CD4-positive, alpha-beta T cell treated with Interleukin-2 at 100 ng/mL for 4 hours (primary cell): ENCODE measurements around the gene PLPP7.

ENCODE experiments used
- DNase-seq: peaks from one replicate; pipeline ENCODE4 v3.0.0-alpha.2; 2020; ENCODE audit warnings: low spot score

The PLPP7 gene

DNA sequence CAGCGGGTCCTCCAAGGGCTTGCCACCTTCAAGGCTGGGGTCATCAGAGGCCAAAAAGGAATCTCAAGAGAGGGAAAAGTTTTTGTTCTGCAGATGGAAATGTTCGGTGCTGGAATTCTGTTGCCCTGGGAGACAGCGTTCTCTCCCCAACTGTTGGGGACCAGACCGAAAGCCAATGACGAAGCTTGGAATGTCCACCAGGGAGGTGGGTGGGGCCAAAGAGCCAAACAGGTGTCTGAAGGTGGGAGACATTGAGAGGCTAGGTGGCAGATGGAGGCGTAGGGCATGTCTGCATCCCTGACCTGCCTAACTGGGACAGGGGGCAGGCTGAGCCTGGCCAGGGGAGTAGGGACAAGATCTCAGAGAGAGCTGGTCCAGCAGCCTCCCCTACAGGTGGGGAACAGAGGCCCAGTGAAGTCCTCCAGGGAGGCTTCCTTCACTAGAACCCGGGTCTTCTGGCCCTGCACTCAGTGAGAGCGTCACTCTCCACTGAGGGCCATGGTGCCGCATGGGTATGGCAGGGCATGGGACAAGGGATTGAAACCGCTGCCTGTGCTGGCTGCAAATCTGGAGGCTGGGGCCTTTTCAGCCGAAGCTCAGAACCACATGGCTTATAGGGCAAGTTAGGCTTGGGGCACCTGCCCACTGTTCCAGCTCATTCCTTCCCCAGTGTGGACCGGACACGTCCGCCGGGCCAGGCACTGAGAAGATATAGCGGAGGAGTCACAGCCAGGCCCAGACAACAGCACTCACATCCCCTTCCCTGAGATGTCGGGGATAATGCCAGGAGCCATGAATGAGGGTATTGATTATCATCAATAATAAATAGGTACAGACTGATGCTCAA, 8.2 kb upstream of the PLPP7 start:
- no peak for DNase-seq

DNA sequence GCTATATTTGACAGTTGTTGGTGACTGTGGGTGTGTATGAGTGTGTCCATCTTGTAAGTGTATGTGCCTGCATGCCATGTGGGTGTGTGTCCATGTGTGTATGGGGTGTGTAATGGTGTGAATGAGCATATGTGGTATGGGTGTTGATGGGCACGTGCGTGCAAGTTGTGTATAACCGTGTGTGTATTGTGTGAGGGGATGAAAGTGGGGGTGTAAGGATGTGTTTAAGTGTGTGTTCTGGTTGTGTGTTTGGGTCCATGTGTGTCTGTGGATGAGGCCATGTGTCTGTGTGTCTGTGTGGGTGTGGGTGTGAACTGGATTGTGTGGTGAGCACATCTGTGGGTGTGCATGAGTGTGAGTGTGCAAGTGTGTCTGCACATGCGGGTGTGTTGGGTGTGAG, 7.3 kb upstream of the PLPP7 start:
- DNase-seq = no peak

DNA sequence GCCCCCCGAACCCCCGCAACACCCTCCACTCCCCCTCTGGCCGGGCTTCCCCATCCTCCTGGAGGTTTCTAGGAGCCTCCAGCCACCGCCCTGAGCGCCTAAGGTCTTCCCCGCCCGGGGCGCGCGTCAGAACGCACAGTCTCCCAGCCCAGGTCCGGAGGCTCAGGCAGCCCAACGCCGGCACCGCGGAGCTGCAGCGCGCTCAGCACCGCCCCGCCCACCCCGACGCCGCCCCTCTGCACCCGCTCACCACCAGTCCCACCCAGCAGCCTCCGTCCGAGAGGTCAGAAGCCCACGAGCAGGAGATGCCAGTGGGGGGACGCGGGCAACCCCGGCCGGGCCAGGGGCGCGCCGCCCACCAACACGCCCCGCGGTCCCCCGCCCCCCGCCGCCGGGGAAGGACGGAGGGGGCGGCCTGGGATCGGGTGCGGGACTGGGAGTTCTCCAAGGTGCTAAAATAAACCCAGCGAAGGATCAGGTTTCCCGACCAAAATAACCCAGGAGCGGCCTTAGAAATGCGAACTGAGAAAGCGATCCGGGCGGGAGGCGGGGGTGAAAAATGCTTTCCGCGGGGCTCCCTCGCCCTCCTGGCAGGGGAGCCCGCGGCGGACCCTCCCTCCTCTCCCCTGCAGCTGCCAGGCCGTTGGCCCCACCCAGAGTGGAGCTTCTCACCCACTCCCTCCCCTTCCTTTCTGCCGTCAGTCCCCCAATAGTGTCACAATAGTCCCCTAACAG, 6.7 kb upstream of the PLPP7 start:
- DNase-seq = no peak

DNA sequence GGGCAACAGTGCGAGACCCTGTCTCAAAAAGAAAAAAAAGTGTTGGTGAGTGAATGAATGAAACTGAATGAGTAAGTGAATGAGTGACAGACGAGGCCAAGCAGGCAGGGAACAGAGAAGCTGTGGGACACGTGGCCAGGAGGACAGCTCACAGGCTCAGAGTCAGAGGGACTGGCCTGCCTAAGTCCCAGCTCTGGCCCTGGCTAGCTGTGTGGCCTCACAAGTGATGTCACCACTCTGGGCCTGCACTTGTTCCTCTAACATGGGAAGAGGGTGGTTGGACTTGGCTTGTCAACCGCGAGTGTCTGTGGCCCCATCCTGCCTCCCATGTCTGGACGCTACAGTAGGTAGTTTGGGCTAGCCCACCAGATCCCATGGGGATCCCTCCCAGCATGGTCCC, 4.7 kb upstream of the PLPP7 start:
- DNase-seq = no peak

DNA sequence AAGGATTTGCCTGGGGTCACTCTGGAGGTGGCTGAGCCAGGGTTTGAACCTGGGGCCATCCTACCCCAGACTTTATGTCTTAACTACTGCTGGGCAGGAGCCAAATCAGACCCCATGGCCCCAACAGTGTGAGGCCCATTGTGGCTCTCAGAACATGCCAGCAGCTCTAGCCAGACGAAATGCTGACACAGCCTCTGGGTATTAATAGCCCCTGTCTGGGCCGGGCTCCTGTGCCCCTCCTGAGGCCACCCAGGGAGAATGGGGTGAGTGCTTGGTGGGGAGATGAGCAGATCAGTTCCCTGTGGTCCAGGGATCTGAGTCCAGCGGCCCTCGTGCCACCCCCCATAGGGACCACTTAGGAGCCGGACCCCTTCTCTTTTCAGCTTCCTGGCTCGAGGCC, 2.2 kb upstream of the PLPP7 start:
- DNase-seq = no peak

DNA sequence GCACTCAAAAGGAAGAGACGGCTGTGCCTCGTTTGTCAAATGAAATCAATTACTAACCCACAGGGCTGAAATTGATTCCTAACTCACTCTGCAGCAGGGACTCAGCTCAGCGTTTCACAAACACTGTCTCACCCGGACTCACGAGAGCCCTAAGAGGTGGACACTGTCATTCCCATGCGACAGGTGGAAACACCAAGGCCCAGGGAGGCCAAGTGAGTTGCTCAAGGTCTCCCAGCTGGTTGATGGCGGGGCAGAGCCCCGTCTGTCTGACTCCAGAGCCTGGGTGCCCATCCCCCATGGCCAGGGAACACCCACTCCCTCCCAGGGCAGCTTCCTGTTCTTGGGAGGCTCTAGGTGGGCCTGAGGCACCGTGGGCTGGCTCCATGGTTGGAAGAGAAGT, 1.3 kb upstream of the PLPP7 start:
- DNase-seq = no peak

DNA sequence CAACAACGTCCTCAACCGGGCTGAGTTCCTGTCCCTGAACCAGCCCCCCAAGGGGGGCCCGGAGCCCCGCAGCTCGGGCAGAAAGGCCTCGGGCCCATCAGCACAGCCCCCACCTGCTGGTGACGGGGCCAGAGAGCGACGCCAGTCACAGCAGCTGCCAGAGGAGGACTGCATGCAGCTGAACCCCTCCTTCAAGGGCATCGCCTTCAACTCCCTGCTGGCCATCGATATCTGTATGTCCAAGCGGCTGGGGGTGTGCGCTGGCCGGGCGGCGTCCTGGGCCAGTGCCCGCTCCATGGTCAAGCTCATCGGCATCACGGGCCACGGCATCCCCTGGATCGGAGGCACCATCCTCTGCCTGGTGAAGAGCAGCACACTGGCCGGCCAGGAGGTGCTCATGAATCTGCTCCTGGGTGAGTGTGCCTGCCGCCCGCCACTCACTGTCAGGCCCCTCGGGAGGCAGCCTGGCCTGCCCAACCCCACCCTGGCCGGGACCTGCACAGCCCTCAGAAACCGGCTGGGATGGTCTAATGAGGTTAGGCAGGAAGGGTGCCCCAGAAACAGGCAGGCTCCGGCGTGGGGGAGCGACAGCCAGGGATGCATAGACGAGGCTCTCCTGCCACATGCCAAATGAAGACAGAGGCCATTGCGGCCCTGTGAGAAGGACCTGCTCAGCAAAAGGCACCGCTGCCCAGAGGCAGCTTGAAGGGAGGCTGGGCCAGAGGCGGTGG, 678 bp downstream of the PLPP7 start:
- DNase-seq = no peak

DNA sequence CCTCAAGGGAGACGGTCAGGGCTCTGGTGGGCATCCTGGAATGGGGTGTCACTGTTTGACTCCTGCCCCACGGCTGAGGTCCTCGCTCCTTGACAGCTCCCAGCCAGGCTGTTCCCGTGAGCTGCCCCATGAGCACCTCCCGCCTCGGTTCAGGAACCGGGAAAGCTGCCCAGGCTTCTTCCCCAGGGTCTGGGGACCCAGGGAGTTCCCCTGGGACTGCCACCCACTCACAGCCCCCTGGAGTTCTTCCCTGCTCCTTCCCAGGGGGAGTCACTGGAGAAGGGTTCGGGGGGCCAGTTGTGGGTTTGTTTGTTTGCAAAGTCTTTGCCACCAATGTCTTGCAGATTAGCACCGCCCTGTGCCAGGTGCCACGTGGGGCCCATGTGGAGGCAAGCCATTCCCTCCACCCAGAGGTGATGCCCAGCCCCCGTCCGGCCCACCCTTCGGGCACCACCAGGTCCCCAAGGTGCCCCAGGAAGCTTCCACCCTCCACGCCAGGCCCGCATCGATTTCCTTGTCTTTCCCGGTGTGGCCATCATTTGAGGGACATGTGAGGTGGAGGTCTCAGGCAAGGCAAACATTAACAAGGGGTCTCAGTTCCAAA, 1.3 kb downstream of the PLPP7 start:
- DNase-seq = no peak

DNA sequence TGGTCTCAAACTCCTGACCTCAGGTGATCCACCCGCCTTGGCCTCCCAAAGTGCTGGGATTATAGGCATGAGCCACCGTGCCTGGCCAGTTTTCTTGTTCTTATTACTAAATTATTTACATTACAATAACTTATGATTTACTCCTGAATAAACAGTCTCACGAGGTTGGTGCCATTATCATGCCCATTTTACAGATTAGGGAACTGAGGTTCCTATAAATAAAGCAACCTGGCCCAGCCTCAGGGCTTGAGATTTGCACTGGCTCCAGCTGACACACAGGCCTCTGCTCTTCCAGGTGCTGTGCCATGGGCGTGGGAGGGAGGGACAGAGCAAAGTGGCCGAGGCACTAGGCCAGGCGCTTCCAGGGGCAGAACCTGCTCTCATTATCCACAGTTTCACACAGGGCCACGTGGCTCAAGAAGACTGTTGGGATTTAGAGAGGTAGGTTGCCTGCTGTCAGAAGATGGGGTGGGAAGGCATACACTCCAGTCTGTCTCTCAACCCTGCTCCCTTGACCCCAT, 2.3 kb downstream of the PLPP7 start:
- no peak for DNase-seq

DNA sequence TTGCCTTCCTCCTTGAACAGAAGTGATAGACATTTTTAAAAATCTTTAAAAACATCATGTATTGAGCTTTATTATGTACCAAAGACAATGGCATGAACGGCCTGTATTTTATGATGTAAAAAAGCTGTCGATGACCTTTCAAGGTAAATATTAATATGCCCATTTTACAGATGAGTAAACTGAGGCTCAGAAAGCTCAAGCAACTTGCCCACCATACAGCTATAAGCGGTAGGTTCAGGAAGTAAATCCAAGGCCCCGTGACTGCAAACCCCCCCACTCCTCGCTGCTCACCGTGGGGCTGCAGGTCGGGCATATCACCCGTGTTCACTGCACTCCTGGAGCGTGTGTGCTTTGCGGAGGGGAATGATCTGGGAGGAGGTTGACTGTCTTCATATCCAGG, 3.4 kb downstream of the PLPP7 start:
- DNase-seq = no peak

DNA sequence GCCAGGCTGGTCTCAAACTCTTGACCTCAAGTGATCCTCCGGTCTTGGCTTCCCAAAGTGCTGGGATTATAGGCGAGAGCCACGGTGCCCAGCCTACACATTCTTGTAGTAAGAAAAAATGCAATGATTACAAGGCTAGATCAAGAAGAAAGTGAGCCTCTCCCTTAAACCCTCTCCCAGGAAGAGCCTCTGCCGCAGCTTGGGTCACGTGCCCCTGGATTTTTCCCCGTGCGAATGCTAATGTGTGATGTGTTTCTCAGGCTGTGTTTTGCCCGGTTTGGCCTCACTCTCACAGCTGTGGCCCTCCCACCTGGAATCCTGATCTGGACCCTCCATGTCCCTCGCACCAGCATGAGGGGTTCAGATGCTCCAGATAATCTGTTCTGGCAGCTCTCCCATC, 6.9 kb downstream of the PLPP7 start:
- no peak for DNase-seq

DNA sequence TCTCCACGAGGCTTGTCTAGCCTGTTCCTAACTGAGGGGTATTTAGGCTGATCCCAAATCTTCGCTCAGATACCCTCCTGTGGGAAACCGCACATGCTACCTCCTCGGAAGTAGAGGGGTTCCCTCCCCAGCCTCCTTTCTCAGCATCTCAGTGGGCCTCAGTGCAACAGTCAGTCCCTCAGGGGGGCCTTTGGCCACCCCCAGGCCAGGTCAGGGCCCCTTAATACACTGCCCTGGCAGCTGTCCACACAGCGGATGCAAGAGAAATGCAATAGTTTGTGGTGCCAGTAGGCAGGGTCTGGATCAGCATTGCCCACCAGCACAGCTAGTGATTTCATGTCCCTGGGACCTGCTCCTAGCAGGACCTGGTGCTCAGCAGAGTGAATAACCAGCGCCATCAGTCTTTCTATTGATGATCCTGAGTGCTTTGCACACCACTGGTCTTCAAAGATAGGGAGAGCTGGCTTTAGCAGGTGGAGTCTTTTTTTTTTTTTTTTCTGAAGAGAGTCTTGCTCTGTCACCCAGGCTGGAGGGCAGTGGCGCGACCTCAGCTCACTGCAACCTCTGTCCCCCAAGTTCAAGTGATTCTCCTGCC, 7.5 kb downstream of the PLPP7 start:
- no peak for DNase-seq

DNA sequence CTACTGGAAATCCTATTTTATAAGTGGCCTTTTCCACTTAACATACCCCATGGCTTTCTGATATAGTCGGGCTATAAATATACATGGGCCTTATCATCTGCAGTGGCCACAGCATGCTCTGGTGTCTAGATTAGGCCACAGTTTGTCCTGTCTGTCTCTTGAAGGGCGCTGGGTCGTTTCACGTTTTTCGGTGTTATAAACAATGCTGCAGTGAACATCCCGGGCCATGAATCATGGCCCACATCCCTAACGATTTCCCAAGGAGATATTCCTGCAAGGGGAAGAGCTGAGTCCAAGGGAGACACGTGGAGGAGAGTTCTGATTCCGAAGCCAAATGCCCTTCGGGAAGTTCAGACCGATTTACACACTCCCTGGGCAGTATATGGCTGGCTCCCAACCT, 8.4 kb downstream of the PLPP7 start:
- DNase-seq = no peak

DNA sequence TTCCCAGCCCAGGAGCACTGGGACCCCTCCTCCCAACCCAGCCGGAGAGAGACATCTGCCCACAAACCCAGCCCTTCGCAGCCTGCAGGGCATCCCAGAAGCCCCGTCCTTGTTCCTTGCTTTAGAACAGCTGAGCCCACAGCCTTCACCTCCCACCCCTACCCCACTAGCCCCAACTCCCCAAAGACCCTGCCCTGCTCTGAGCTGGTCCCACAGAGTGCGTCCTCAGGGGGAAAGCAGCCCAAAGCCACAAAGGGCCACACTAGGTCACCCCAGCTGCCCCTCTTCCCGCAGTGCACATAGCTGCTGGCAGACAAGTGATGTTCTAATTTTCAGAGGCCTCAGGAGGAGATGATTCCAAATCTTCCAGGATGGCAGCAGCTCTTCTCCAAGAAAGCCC, 8.8 kb downstream of the PLPP7 start:
- DNase-seq = no peak

DNA sequence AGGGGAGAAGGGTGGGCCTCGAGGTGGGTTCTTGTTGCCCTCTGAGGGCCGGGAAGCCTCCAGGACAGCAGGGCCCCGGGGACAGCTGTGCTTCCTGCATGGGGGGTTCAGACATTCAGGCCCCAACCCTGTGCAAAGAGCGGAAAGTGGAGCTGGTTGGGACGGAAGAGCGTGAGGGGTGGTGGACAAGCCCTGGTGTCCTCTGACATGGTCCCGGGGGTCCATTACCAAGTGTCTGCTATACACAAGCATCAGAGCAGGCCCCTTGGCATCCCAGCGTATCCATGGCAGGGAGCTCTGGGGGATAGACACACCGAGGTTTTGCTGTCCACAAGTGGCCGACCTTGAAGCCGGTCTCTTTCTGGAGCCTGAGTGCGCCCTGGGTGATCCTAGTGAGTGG, 9.3 kb downstream of the PLPP7 start:
- DNase-seq = no peak

DNA sequence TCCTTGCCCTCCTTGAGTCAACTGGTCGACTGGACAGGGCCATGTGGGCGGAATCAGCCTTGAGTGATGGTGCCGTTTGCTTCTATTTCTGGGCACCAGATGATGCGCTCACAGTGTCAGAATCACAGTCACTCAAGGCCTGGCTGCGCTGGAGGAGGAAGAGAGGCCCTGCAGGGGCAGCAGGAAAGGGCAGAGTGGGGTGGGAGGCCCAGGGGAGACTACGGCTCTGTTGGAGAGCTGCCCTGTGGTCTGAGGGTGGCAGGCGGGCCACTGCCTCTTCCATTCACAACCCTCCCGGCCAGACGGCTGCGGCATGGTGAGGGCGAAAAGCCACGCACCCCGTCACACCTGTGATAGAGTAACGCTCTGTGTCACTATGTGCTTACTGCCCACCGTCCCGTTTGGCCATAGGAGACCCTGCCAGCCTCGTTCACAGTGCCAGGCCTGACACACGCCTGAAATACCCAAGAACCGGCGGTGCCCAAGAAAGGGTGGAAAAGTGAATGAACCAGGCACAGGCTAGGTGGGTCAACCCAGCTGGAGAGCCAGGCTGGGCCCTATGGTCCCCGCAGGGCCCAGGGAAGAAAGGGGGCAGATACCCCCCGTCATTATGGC, 9.9 kb downstream of the PLPP7 start:
- no peak for DNase-seq

DNA sequence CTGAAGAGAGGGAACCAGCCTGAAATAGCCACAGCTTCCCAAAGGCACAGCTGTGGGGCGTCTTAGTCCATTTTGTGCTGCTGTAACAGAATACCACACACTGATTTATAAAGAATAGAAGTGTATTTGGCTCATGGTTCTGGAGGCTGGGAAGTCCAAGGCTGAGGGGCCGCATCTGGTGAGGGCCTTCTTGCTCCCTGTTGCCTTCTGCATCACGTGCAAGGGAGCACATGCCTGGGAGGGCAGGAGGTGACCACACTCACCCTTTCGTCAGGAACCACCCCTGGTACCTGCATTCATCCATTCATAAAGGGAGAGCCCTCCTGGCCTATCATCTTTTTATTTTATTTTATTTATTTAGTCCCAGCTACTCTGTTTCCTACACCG, 10.4 kb downstream of the PLPP7 start:
- no peak for DNase-seq

DNA sequence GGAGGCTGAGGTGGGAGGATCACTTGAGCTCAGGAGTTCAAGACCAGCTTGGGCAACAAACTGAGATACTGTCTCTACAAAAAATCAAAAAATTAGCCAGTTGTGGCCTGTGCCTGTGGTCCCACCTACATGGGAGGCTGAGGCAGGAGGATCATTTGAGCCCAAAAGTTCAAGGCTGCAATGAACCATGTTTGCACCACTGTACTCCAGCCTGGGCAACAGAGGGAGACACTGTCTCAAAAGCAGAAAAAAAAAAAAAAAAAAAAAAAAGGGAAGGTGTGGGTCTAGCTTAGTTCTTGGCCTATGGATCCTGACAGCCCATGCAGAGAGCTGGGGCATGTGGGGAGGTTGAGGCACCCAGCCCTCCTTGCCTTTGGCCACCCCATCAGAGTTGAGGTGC, 10.9 kb downstream of the PLPP7 start:
- no peak for DNase-seq

DNA sequence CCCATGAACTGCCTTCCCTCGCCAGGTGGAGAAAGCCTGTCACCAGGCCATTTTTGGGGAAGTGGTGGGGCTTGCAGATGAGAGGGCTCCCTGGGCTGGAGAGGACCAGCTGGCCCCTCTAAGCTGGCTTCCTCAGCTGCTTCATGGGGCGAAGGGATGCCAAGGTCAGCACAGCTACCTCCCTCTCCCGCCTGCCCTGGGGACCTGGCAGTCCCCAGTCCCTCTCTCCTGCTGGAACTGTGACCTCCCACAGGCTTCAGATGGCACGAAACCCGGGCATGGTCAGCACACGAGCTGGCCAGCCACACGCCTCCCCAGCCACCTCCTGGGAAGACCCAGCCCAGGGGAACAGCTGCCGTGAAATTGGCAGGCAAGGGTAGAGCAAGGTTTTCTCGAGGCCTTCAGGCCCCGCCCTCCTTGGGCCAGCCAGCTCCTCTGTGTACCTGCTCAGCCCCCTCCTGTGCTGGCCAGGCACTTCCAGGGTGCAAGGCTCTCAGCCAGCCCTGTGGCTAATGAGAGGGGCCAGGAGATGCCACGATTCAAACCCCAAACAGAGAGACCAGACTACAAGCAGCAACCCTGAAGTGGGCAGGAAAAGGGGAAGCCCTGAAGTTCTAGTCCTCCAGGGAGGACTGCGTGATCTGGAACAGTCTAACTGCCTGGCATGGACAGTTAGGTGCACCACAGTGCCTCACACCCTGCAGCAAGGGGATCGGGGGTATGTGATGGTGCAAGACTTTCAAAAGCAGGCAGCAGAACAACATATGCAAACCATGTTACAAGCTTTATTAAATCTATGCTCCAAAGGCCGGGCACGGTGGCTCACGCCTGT, 12.9 kb downstream of the PLPP7 start:
- DNase-seq = no peak
